ACC112 (cell line): ENCODE results near the gene ALX4.
A peak's percentile ranks its signal among the peaks of the same experiment; 100 is the strongest.

Source experiments
- H2AFZ ChIP-seq: fragments of 200-600 bp; sonication (generic); one replicate; pipeline ENCODE4 v1.6.0; 2017; ENCODE audit warnings: antibody characterized with exemption, low read length; ENCODE audit not compliant: unreplicated experiment
- H3K27ac ChIP-seq: fragments of 200-600 bp; sonication (generic); 2 replicates; pipeline ENCODE4 v1.5.1; 2014; ENCODE audit warnings: low read depth, mild to moderate bottlenecking, antibody characterized with exemption, low read length, moderate library complexity
- H3K27me3 ChIP-seq: fragments of 200-600 bp; sonication (generic); 2 replicates; pipeline ENCODE4 v1.6.1; 2014; ENCODE audit warnings: mild to moderate bottlenecking, antibody characterized with exemption, low read length, moderate library complexity, mixed read lengths; ENCODE audit not compliant: insufficient read depth
- H3K36me3 ChIP-seq: fragments of 200-600 bp; sonication (generic); 2 replicates; pipeline ENCODE4 v1.6.1; 2016; ENCODE audit warnings: mild to moderate bottlenecking, antibody characterized with exemption, low read length, moderate library complexity, mixed read lengths; ENCODE audit not compliant: insufficient read depth
- H3K4me1 ChIP-seq: fragments of 200-600 bp; sonication (generic); one replicate; pipeline ENCODE4 v1.6.1; 2016; ENCODE audit warnings: low read length, mixed read lengths; ENCODE audit not compliant: insufficient read depth, unreplicated experiment, control insufficient read depth
- H3K4me3 ChIP-seq: fragments of 200-600 bp; sonication (generic); 2 replicates; pipeline ENCODE4 v1.5.1; 2014; ENCODE audit warnings: mild to moderate bottlenecking, low read depth, low read length
- H3K79me2 ChIP-seq: fragments of 200-600 bp; sonication (generic); one replicate; pipeline ENCODE4 v1.6.0; 2016; ENCODE audit warnings: low read length; ENCODE audit not compliant: control insufficient read depth, unreplicated experiment, insufficient read depth

ALX4 gene

DNA sequence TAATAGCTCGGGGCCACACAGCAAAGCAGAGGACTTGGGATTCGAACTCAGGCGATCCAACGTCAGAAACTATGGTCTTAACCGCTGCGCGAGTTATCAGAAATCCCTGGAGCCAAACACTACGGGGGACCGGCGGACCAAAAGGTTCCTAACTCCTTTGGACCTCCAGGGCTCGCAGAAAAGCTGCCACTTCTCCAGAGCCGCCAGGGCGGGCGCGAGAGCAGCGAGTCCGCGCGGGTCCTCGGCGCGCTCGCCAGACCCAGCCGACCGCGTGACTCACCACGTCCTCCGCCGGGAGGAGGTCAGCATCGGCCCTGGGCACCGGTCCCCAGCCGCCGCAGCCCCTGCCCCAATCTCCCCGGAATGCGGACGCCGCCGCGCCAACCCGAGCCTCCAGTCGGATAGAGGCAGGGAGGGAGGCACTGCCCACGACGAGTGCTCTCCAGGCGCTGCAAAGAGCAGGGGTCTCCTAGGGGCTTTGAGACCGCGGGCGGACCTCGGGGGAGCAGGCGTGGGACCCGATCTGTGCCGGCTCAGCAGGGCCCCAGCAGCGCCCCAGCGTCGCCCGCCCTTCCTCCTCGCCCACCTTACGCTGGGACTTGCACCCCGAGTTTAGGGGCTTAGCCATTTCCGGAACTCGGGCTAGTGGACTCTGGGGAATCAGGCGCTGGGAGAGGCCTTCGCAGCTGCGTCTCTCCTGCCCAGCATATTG lies 6.2 kb upstream of the ALX4 start:
- Histone ChIP-seq H3K4me1 (peaks cover 17% of the 10 kb centered on the region), H3K79me2 (no peaks in the 10 kb centered on the region), H2AFZ (peak overlapping the region; percentile 84), H3K36me3 (no peaks in the 10 kb centered on the region), H3K27ac (no peak overlapping the region), H3K27me3 (peaks cover 93% of the 10 kb centered on the region), H3K4me3 (peak overlapping the region; percentile 71)

DNA sequence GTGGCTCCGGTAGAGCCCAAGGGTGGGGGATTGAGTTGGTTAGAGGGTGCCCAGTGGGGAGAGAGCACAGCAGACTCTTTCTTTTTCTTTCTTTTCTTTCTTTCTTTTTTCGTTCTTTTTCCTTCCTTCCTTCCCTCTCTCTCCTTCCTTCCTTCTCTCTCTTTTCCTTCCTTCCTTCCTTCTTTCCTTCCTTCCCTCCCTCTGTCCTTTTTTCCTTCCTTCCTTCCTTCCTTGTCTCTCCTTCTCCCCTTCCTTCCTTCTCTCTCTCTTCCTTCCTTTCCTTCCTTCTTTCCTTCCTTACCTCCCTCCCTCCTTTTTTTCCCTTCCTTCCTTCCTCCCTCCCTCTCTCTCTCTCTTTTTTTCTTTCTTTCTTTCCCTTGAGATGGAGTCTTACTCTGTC lies 4.8 kb upstream of the ALX4 start:
- no peak overlapping the region for H3K4me3 ChIP-seq
- H3K27me3 ChIP-seq, result peaks cover 91% of the 10 kb centered on the region
- no peak overlapping the region for H3K27ac ChIP-seq
- no peak overlapping the region for H2AFZ ChIP-seq
- no peaks in the 10 kb centered on the region for H3K79me2 ChIP-seq
- H3K4me1 ChIP-seq, result peaks cover 17% of the 10 kb centered on the region
- no peaks in the 10 kb centered on the region for H3K36me3 ChIP-seq

DNA sequence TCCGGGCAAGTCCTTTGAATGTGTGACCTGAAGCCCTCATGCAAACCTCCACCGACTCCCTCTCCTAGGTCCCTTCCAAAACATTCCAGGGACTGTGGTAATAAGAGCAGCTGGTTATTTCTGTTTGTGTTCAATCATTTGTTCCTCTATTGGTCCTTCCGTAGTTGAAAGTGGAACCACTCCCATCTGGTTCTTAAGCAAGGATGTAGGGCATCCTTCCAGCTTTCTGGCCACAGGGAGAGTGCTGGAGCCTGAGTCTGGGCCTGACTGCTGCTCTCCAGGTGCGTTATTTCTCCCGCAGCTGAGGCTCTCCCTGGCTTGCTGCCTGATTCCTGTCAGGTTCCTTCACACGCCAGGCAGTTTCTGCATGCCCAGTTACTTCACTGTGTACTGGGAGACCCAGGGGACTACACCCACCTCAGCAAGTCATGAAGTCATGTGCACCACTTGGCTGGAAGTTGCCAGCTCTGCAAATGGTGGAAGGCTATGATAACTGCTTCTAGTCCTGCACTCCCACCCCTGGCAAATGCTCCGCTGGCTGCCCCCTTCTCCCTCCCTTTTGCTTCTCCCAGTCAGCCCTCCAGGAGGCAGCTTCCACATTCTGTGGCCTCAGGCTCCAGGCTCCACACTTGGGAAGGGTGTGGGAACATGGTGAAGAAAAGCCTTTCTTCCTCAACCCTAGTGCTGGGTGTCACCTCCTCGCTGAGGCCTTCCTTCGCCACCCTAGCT lies 4.0 kb upstream of the ALX4 start:
- H3K27me3 ChIP-seq, result peaks cover 91% of the 10 kb centered on the region
- H3K4me3 ChIP-seq, result no peak overlapping the region
- H3K79me2 ChIP-seq, result no peaks in the 10 kb centered on the region
- H3K27ac ChIP-seq, result no peak overlapping the region
- peaks cover 17% of the 10 kb centered on the region for H3K4me1 ChIP-seq
- no peak overlapping the region for H2AFZ ChIP-seq
- no peaks in the 10 kb centered on the region for H3K36me3 ChIP-seq

DNA sequence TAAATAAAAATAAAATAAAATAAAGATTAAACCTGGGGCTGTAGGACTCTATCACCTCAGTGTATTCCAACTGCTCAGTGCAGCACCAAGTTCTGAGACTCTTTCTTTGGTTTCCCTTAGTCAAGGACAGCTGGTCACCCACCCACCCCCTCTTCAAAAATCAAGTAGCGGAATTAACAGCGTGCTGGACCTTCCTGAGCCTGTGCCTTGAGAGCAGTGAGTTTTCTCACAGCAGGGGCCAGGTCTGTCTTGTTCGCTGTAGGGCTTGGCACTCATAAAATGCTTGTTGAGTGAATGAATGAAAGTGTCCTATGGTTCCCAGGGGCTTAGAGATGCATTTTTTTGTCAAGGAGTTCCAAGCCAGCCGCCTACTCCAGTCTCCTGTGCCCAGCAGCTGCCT lies 2.9 kb upstream of the ALX4 start:
- H3K27me3 ChIP-seq, result peaks cover 91% of the 10 kb centered on the region
- H3K27ac ChIP-seq, result no peak overlapping the region
- H3K36me3 ChIP-seq, result no peaks in the 10 kb centered on the region
- no peaks in the 10 kb centered on the region for H3K79me2 ChIP-seq
- H3K4me3 ChIP-seq, result no peak overlapping the region
- H2AFZ ChIP-seq, result no peak overlapping the region
- H3K4me1 ChIP-seq, result peaks cover 17% of the 10 kb centered on the region

DNA sequence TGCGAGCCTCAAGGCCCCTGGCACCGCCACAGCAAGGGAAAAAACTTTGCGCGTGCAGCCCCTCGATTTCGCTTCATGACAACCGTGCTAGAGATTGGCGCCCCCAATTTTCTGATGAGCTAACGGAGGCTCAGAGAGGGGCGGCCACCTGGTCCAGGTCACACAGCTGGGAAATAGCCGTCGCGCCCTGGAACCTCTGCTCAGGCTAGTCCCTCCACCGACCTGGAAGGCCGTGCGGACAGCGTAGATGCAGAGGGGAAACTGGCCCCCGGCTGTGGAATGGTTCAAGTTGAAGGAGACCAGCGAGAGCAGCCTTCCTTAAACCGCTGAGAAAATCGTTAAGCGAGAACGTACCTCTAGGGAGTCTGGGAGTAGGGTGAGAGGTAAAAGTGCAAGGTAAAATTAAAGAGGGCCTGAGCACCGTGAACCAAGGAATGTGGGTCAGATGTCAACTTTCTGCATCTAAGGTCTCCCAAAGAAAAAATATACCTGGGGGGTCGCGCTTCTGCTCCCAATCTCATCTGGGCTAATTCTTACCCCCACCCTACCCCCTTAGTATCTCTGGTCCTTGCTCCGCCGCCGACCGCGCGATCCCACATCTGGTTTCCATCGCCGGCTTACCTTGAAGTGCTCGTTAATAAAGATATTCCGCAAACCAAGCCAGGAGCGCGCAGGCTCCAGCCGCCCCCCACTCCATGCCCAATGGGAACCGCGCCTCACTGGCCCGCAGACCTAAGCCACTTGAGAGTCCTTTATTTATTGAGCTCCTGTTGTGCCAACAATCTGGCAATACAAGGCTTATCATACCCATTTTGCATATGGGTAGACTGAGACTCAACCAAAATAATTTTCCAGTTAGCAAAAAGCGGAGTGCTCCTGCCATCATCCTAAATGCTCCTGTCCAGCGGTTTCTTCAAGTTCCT lies 1.7 kb upstream of the ALX4 start:
- peaks cover 88% of the 10 kb centered on the region for H3K27me3 ChIP-seq
- H3K4me3 ChIP-seq, result no peak overlapping the region

DNA sequence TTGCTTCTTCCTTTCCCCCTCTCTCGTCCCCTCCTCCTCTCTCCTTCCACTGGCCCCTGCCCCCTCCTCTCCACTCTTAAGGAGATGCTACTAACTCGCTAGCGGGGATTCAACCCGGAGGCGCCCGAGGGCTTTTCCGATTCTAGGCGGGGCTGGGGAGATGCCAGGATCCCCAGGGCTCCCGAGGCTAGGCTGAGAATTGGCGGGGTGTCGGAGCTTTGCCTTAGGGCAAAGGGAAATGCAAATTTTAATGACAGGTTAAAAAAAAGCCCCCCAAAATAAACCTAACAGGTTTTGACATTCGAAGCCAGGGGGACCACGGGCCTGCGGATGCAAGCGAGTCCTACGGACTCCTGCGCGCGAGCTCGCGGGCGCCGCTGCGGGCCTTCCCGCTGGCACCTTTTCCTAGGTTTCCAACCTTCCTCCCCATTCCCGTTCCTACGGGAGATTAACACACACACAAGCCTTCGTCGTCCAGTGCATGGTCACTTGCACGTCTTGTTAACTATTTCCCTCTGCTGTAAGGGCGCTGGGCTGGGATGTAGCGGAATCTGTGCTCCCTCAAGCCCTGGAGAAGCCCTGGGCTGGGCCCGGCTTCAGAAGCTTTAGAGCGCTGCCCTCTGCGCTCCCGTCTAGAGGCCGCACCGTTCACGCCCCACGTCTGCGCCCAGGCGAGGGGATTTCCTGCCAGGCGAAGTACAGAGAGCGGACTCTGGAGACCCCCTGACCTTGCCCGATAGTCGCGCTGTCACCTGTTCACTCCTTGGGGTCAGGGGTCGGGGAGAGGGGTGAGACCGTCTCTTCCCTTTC lies 729 bp upstream of the ALX4 start:
- peaks cover 89% of the 10 kb centered on the region for H3K27me3 ChIP-seq
- H3K4me3 ChIP-seq, result peak overlapping the region; percentile 76; the same call in 1 of the 2 replicates
- H3K79me2 ChIP-seq, result no peaks in the 10 kb centered on the region
- H3K27ac ChIP-seq, result no peak overlapping the region
- H3K4me1 ChIP-seq, result peaks cover 12% of the 10 kb centered on the region
- H3K36me3 ChIP-seq, result no peaks in the 10 kb centered on the region
- H2AFZ ChIP-seq, result no peak overlapping the region

More for the DNA sequence above, 1.7 kb upstream of the ALX4 start:
- H2AFZ ChIP-seq, result no peak overlapping the region
- H3K36me3 ChIP-seq, result no peaks in the 10 kb centered on the region
- H3K4me1 ChIP-seq, result peaks cover 17% of the 10 kb centered on the region
- no peak overlapping the region for H3K27ac ChIP-seq
- no peaks in the 10 kb centered on the region for H3K79me2 ChIP-seq

DNA sequence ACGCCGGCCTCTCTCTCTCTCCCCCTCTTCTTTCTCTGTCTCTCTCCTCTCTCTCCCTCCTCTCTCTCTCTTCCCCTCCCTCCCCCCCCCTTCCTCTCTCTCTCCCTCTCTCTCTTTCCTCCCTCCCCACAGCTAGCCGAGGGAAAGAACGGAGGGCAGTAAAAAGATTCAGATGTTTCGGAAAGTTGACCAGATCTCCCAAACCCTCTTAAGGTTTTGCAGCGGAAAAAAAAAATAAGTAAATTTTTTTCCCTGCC lies 195 bp upstream of the ALX4 start:
- Histone ChIP-seq H3K4me1 (peaks cover 7% of the 10 kb centered on the region), H3K36me3 (no peaks in the 10 kb centered on the region), H2AFZ (no peak overlapping the region), H3K27me3 (peaks cover 89% of the 10 kb centered on the region), H3K27ac (no peak overlapping the region), H3K79me2 (no peaks in the 10 kb centered on the region), H3K4me3 (peak overlapping the region; percentile 76)

DNA sequence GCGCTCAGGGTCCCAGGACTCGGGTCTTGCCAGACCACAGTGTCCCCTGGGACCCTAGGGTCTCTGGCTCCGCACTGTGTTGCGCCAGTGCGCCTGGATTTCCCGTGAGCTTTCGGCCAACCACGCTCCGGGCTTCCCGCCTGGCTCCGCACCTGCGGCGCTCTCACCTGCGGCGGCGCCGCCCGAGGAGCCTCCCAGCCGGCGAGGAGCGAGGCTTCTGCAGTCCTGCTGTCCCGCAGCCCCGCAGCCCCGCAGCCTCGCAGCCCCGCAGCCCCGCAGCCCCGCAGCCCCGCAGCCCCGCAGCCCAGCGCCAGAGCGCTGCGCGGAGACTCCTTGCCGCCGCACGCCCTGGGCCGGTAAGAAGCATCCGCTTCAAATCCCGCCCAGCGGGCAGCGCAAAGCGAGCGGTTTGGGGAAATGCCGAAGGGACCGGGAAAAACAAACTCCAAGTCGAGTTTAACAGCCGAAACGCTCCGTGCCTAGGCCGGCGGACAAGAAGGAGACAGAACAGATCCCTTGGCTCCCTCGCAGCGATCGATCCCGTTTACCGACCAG lies 939 bp downstream of the ALX4 start:
- Histone ChIP-seq H3K4me1 (peaks cover 5% of the 10 kb centered on the region), H3K4me3 (peak overlapping the region; percentile 76), H2AFZ (peak overlapping the region; percentile 3), H3K27ac (no peak overlapping the region), H3K36me3 (no peaks in the 10 kb centered on the region), H3K79me2 (no peaks in the 10 kb centered on the region), H3K27me3 (peaks cover 92% of the 10 kb centered on the region)

DNA sequence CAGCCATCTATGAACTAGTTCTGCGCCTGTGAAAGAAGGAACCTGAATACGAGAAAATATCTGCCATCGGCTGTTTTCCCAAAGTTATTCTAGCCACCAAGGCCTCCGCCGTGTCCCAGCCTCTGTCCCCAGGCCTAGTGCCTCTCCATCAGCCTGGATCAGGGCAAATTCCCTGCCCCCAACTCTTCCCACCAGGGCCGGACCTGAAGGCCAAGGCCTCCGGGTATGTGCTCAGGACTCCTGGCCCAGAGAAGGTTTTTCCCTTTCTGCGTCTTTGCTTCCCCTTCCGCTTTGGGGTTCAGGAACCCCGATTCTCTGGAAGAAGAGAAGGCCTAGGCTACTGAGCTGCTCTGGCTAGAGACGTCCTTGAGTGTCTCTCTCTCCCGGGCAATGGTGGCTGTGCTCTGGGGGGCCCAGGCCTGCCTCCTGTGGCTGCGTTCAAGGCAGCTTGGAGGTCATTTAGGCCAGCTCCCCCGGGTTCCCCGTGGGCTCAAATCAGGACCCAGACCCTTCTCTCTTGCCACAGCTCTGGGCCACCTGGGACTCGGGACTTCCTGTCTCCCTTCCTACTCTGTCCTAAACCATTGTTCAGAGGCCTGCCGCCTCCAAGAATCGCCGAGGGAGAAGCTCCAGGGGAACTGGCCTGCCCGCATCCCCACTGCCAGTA lies 1.6 kb downstream of the ALX4 start:
- no peak overlapping the region for H2AFZ ChIP-seq
- H3K4me3 ChIP-seq, result no peak overlapping the region
- no peaks in the 10 kb centered on the region for H3K4me1 ChIP-seq
- no peaks in the 10 kb centered on the region for H3K36me3 ChIP-seq
- H3K27ac ChIP-seq, result no peak overlapping the region
- peaks cover 92% of the 10 kb centered on the region for H3K27me3 ChIP-seq
- H3K79me2 ChIP-seq, result no peaks in the 10 kb centered on the region
